Breast epithelium (tissue), 3 donors: ENCODE results near the gene TET2.

ENCODE experiments used
- CTCF ChIP-seq, 3 donors: fragments of 450-650 bp; IDR thresholded peaks; one replicate each; pipeline ENCODE4 v1.5.1; 2016 to 2017; ENCODE audit warnings: antibody characterized with exemption in 3 of 3, mild to moderate bottlenecking in 3 of 3, moderate library complexity in 3 of 3
- POLR2A ChIP-seq: fragments of 450-650 bp; IDR thresholded peaks from one replicate; pipeline ENCODE4 v1.6.1; 2016; ENCODE audit warnings: antibody characterized with exemption, mild to moderate bottlenecking, moderate library complexity
- POLR2AphosphoS5 ChIP-seq, 3 donors: sonication (generic); formaldehyde crosslinking; IDR thresholded peaks; one replicate each; pipeline ENCODE4 v1.6.1; 2017; ENCODE audit warnings: antibody characterized with exemption in 3 of 3

GRCh38 chr4:105288121-105288520, 141.4 kb downstream of the TET2 start:
- no peak for TF ChIP-seq CTCF (IDR thresholded peaks at IDR 0.05)
- no peak for TF ChIP-seq POLR2A
- no peak for TF ChIP-seq POLR2AphosphoS5 (IDR thresholded peaks at IDR 0.05)
